ENCODE measurements around the gene TNFRSF25. TPM values are rescaled to one million over a fixed set of nuclear protein-coding genes. Genes with fewer than 3 reads are reported as not detected.

TNFRSF25 gene
- total RNA-seq, 1 donor from 2014 or later = 12.6 TPM

- intact Hi-C loops (cut with micrococcal nuclease) = no loop called here
- DNase-seq = no peak
- no peak for TF ChIP-seq CTCF (IDR thresholded peaks at IDR 0.05; ENCODE audit: borderline replicate concordance)
- Histone ChIP-seq H3K9me3 (replicated peaks) (no peaks in the 10 kb centered on the region), H3K4me3 (peak overlapping the region; percentile 69), H3K27me3 (ENCODE audit: low read depth) (no peaks in the 10 kb centered on the region), H3K4me1 (peaks cover 99% of the 10 kb centered on the region), H3K36me3 (no peaks in the 10 kb centered on the region), H3K27ac (replicated peaks) (peak overlapping the region; percentile 79)
Observed at GRCh38 chr1:6491966-6492365, 26.0 kb upstream of the TNFRSF25 start.

- peak within 1 kb of the TSS; percentile 79 for H3K27ac ChIP-seq (replicated peaks)
- no peak for DNase-seq
- no peak for TF ChIP-seq CTCF (IDR thresholded peaks at IDR 0.05; ENCODE audit: borderline replicate concordance)
- peaks cover 99% of the 10 kb centered on the region for H3K4me1 ChIP-seq
- H3K27me3 ChIP-seq (ENCODE audit: low read depth) = no peaks in the 10 kb centered on the region
- intact Hi-C loops (cut with micrococcal nuclease) = no loop called here
- no peaks in the 10 kb centered on the region for H3K9me3 ChIP-seq (replicated peaks)
- H3K4me3 ChIP-seq = peak within 1 kb of the TSS; percentile 69
- H3K36me3 ChIP-seq = no peaks in the 10 kb centered on the region
Observed at GRCh38 chr1:6491480-6491962, 25.5 kb upstream of the TNFRSF25 start, which contains the start of gene PLEKHG5. PLEKHG5 (minus strand) TSS chr1:6491667; CDS start chr1:6477571, 14,096 bp downstream.

GRCh38 chr1:6491081-6491449 lies 25.1 kb upstream of the TNFRSF25 start:
- Histone ChIP-seq H3K4me1 (peaks cover 99% of the 10 kb centered on the region), H3K4me3 (peak overlapping the region; percentile 69), H3K36me3 (no peaks in the 10 kb centered on the region), H3K27me3 (ENCODE audit: low read depth) (peaks cover 4% of the 10 kb centered on the region), H3K9me3 (replicated peaks) (no peaks in the 10 kb centered on the region), H3K27ac (replicated peaks) (peak overlapping the region; percentile 79)
- intact Hi-C loops (cut with micrococcal nuclease) = no loop called here
- DNase-seq = no peak
- TF ChIP-seq CTCF (IDR thresholded peaks at IDR 0.05; ENCODE audit: borderline replicate concordance) = no peak

GRCh38 chr1:6490181-6491080 lies 24.5 kb upstream of the TNFRSF25 start:
- Histone ChIP-seq H3K36me3 (no peaks in the 10 kb centered on the region), H3K4me3 (peak overlapping the region; percentile 69), H3K27me3 (ENCODE audit: low read depth) (peaks cover 10% of the 10 kb centered on the region), H3K4me1 (peaks cover 99% of the 10 kb centered on the region), H3K9me3 (replicated peaks) (no peaks in the 10 kb centered on the region), H3K27ac (replicated peaks) (peak overlapping the region; percentile 79)
- TF ChIP-seq CTCF (IDR thresholded peaks at IDR 0.05; ENCODE audit: borderline replicate concordance) = peak; percentile 5
- DNase-seq = peak; percentile 66
- intact Hi-C loops (cut with micrococcal nuclease) = no loop called here

GRCh38 chr1:6489799-6490180 lies 23.8 kb upstream of the TNFRSF25 start:
- intact Hi-C loops (cut with micrococcal nuclease) = no loop called here
- peak overlapping the region; percentile 69 for H3K4me3 ChIP-seq
- peak overlapping the region; percentile 79 for H3K27ac ChIP-seq (replicated peaks)
- H3K4me1 ChIP-seq = peaks cover 99% of the 10 kb centered on the region
- H3K27me3 ChIP-seq (ENCODE audit: low read depth) = peaks cover 16% of the 10 kb centered on the region
- peak; percentile 65 for DNase-seq
- no peaks in the 10 kb centered on the region for H3K9me3 ChIP-seq (replicated peaks)
- no peaks in the 10 kb centered on the region for H3K36me3 ChIP-seq
- peak; percentile 91 for TF ChIP-seq CTCF (IDR thresholded peaks at IDR 0.05; ENCODE audit: borderline replicate concordance)
